Osteocyte (in vitro differentiated cells): Measurements from ENCODE around the gene MED16. TPM values are rescaled to one million over a fixed set of nuclear protein-coding genes. Genes with fewer than 3 reads are reported as not detected.

Experiments
- DNase-seq: peaks from one replicate; pipeline ENCODE4 v3.0.0; 2021; ENCODE audit warnings: mixed read lengths; ENCODE audit not compliant: unreplicated experiment; ENCODE audit errors: extremely low spot score
- H3K27ac Mint-ChIP-seq: one replicate; pipeline ENCODE4 v1.8.0; 2021; ENCODE audit warnings: mild to moderate bottlenecking, mixed read lengths; ENCODE audit not compliant: unreplicated experiment
- H3K27me3 Mint-ChIP-seq: one replicate; pipeline ENCODE4 v1.8.0; 2021; ENCODE audit warnings: mixed read lengths; ENCODE audit not compliant: unreplicated experiment
- H3K36me3 Mint-ChIP-seq: one replicate; pipeline ENCODE4 v1.8.0; 2021; ENCODE audit warnings: mixed read lengths; ENCODE audit not compliant: unreplicated experiment
- H3K4me1 Mint-ChIP-seq: one replicate; pipeline ENCODE4 v1.8.0; 2021; ENCODE audit warnings: mixed read lengths; ENCODE audit not compliant: unreplicated experiment
- H3K4me3 Mint-ChIP-seq: one replicate; pipeline ENCODE4 v1.8.0; 2021; ENCODE audit warnings: mild to moderate bottlenecking, moderate library complexity, mixed read lengths; ENCODE audit not compliant: unreplicated experiment
- H3K9me3 Mint-ChIP-seq: one replicate; pipeline ENCODE4 v1.8.0; 2021; ENCODE audit warnings: mixed read lengths; ENCODE audit not compliant: unreplicated experiment
- total RNA-seq: library from RNA; stranded (reverse); gene quantifications from 2 replicates; pipeline ENCODE4 v1.2.1, GENCODE V29; 2021
- TF ChIP-seq, protein P1 (sequence below): fragments of 200-600 bp; sonication (generic); IDR thresholded peaks from 2 replicates; pipeline ENCODE4 v1.5.0; 2021; ENCODE audit warnings: antibody characterized with exemption, mild to moderate bottlenecking, moderate library complexity

Gene MED16
- total RNA-seq, 1 donor from 2014 or later = 72.3 TPM

DNA sequence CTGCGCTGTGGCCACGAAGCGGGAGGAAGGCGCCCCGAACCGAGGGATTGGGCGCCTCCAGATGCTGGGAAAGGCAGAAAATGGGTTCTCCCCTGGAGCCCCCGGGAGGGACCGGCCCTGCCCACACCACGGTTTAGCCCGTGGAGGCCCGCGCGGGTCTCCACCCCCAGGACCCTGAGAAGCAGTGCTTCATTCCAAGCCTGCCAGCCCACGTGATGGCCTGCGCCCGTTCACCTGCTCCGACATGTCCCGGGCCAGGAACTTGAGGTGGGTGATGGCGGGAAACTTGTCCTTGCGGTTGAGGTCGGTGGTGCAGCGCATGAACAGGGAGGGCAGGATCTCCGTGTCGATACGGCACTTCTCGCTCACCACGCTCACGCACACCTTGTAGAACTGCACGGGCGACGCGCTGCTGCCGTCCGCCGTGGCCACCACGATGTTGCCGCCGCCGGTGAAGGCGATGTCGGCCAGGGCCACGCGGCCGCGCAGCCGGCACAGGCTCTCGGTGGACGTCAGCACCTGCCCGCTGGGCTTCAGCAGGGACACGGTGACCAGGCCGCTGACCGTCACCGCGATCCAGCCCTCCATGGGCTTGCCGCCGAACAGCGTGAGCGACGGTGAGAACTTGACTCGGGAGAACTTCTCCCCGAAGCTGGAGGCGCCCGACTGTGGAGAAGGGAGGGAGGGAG lies 7.3 kb downstream of the MED16 start:
- no peaks in the 10 kb centered on the region for H3K4me1 Mint-ChIP-seq
- no peaks in the 10 kb centered on the region for H3K27me3 Mint-ChIP-seq
- TF ChIP-seq, protein P1, sequence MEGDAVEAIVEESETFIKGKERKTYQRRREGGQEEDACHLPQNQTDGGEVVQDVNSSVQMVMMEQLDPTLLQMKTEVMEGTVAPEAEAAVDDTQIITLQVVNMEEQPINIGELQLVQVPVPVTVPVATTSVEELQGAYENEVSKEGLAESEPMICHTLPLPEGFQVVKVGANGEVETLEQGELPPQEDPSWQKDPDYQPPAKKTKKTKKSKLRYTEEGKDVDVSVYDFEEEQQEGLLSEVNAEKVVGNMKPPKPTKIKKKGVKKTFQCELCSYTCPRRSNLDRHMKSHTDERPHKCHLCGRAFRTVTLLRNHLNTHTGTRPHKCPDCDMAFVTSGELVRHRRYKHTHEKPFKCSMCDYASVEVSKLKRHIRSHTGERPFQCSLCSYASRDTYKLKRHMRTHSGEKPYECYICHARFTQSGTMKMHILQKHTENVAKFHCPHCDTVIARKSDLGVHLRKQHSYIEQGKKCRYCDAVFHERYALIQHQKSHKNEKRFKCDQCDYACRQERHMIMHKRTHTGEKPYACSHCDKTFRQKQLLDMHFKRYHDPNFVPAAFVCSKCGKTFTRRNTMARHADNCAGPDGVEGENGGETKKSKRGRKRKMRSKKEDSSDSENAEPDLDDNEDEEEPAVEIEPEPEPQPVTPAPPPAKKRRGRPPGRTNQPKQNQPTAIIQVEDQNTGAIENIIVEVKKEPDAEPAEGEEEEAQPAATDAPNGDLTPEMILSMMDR = no peak
- H3K27ac Mint-ChIP-seq = no peak overlapping the region
- DNase-seq = no peak
- H3K9me3 Mint-ChIP-seq = no peaks in the 10 kb centered on the region
- H3K4me3 Mint-ChIP-seq = no peak overlapping the region
- H3K36me3 Mint-ChIP-seq = peaks cover 20% of the 10 kb centered on the region

DNA sequence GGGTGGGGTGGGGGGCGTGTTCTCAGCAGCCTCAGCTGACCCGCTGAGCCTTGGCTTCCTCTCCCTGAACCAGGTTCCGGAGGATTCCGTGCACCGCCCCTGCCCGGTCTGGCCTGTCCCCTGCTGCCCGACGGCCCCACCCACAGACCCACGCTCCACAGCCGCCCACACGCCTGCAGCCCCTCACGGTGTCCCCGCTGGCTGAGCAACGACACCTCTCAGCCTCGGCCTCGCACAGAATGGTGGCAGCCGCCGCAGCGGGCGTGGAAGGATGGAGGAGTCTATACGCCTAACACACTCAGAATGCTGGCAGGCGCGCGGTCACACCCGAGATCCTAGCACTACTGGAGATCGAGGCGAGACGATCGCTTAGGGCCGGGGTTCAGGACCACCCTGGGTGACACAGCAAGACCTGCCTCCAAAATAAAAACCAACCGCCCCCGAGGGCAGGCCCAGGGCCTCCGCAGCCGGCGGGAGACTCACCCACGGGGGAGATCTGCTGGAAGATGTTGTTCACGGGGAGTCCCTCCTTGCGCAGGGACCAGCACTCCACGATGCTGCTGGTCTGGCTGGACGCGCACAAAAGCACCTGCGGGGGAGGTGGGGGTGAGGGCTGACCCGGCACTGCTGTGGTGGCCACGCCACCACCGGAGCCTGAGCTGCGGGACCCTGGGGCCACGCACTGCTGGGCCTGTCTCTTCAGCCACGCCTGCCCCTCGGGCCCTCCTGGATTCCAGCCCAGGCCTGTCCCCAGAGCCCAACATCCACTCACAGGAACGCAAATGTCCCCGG lies 8.4 kb downstream of the MED16 start:
- TF ChIP-seq, protein P1 = no peak
- peaks cover 20% of the 10 kb centered on the region for H3K36me3 Mint-ChIP-seq
- no peak overlapping the region for H3K27ac Mint-ChIP-seq
- no peak for DNase-seq
- H3K4me1 Mint-ChIP-seq = no peaks in the 10 kb centered on the region
- no peaks in the 10 kb centered on the region for H3K27me3 Mint-ChIP-seq
- H3K4me3 Mint-ChIP-seq = no peak overlapping the region
- no peaks in the 10 kb centered on the region for H3K9me3 Mint-ChIP-seq

DNA sequence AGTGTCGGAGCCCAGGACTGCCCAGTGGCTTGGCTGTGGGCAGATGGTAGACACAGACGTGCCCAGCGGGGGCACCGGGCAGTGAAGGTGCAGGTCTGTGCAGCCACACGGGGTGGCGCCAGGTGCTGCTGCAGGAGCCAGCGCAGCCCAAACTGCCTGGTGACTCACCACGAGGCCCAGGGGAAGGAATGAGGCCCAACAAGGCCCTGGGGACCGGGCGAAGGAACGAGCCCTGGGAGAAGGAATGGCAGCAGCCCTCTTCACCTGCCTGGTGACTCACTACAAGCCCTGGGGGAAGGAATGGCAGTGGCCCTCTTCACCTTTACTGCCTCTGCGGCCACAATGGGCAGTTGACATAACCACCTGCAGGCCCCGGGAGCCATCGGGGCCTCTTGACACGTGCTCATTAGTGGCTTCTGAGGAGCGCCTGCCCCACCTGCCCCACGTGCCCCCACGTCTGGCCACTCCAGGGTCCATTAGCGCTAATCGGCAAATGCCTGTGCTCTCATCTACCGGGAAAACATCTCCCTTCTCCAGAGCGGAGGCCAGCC lies 9.3 kb downstream of the MED16 start:
- Mint-ChIP-seq H3K9me3 (no peaks in the 10 kb centered on the region), H3K36me3 (peaks cover 21% of the 10 kb centered on the region), H3K27ac (no peak overlapping the region), H3K4me1 (no peaks in the 10 kb centered on the region), H3K4me3 (no peak overlapping the region), H3K27me3 (no peaks in the 10 kb centered on the region)
- TF ChIP-seq, protein P1 = no peak
- DNase-seq = no peak

DNA sequence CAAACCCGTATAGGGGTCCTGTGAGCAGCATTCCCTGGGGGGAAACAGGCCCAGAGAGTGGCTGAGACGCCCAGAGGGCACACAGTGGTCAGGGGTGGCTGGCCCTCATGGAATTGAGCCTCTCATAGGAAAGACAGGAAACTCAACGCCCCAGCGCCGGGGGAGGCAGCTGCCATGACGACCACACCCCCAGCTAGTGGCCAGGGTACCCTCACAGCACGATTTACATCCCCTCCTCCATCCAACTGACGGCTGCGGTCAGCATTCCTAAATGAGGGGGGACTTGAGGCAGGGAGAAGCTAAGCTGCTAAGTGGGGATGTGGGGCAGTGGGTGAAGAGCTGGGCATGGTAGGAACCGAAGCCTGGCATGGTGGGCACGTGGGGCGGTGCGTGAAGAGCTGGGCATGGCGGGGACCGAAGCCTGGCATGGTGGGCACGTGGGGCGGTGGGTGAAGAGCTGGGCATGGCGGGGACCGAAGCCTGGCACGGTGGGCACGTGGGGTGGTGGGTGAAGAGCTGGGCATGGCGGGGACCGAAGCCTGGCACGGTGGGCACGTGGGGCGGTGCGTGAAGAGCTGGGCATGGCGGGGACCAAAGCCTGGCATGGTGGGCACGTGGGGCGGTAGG lies 10.0 kb downstream of the MED16 start:
- H3K27me3 Mint-ChIP-seq = no peaks in the 10 kb centered on the region
- H3K4me1 Mint-ChIP-seq = no peaks in the 10 kb centered on the region
- TF ChIP-seq, protein P1 = no peak
- H3K27ac Mint-ChIP-seq = no peak overlapping the region
- no peak overlapping the region for H3K4me3 Mint-ChIP-seq
- no peak for DNase-seq
- no peaks in the 10 kb centered on the region for H3K9me3 Mint-ChIP-seq
- H3K36me3 Mint-ChIP-seq = peaks cover 21% of the 10 kb centered on the region
